ENCODE data around the gene RXRA.

Gene RXRA

GRCh38 chr9:134396258-134396742 lies 70.0 kb downstream of the RXRA start:
- no peaks in the 10 kb centered on the region for H3F3A ChIP-seq (ENCODE audit: insufficient read depth, low read length)
- H3K27ac ChIP-seq (ENCODE audit: low read depth, low read length, poor library complexity, severe bottlenecking): no peak overlapping the region
- H3K9me3 ChIP-seq (ENCODE audit: low read length): peaks cover 8% of the 10 kb centered on the region
- no peaks in the 10 kb centered on the region for H3K79me2 ChIP-seq (ENCODE audit: insufficient read depth, low read length)
- H3K9ac ChIP-seq (ENCODE audit: low read length): no peak overlapping the region
- peaks cover 4% of the 10 kb centered on the region; the same call in 1 of the 2 replicates for H3K27me3 ChIP-seq (ENCODE audit: insufficient read depth, low read length)
- no peak overlapping the region for H2AFZ ChIP-seq (ENCODE audit: low read length)
- H3K4me3 ChIP-seq (ENCODE audit: low read depth, low read length, poor library complexity, severe bottlenecking): no peak overlapping the region
- H4K20me1 ChIP-seq (ENCODE audit: insufficient read depth, low read length): no peaks in the 10 kb centered on the region
- no peaks in the 10 kb centered on the region for H3K4me1 ChIP-seq (ENCODE audit: insufficient read depth, low read length, severe bottlenecking)
- no peaks in the 10 kb centered on the region for H3K36me3 ChIP-seq (ENCODE audit: insufficient read depth, low read length)
- no peak overlapping the region for H3K4me2 ChIP-seq (ENCODE audit: low read length)
- H3K9me2 ChIP-seq (ENCODE audit: low read depth, low read length): no peaks in the 10 kb centered on the region
- TF ChIP-seq CTCF (IDR thresholded peaks at IDR 0.05; ENCODE audit: low read length) (no peak), EZH2 (IDR thresholded peaks at IDR 0.05; ENCODE audit: borderline replicate concordance, low read length) (no peak)

GRCh38 chr9:134396825-134397224 lies 70.6 kb downstream of the RXRA start:
- peaks cover 8% of the 10 kb centered on the region for H3K9me3 ChIP-seq (ENCODE audit: low read length)
- H3K27ac ChIP-seq (ENCODE audit: low read depth, low read length, poor library complexity, severe bottlenecking): no peak overlapping the region
- H4K20me1 ChIP-seq (ENCODE audit: insufficient read depth, low read length): no peaks in the 10 kb centered on the region
- H3K4me3 ChIP-seq (ENCODE audit: low read depth, low read length, poor library complexity, severe bottlenecking): no peak overlapping the region
- H3K27me3 ChIP-seq (ENCODE audit: insufficient read depth, low read length): peaks cover 4% of the 10 kb centered on the region; the same call in 1 of the 2 replicates
- no peak overlapping the region for H3K9ac ChIP-seq (ENCODE audit: low read length)
- H3K4me1 ChIP-seq (ENCODE audit: insufficient read depth, low read length, severe bottlenecking): no peaks in the 10 kb centered on the region
- H3K4me2 ChIP-seq (ENCODE audit: low read length): no peak overlapping the region
- H3K79me2 ChIP-seq (ENCODE audit: insufficient read depth, low read length): no peaks in the 10 kb centered on the region
- H3F3A ChIP-seq (ENCODE audit: insufficient read depth, low read length): no peaks in the 10 kb centered on the region
- H2AFZ ChIP-seq (ENCODE audit: low read length): no peak overlapping the region
- no peaks in the 10 kb centered on the region for H3K36me3 ChIP-seq (ENCODE audit: insufficient read depth, low read length)
- no peaks in the 10 kb centered on the region for H3K9me2 ChIP-seq (ENCODE audit: low read depth, low read length)
- TF ChIP-seq EZH2 (IDR thresholded peaks at IDR 0.05; ENCODE audit: borderline replicate concordance, low read length) (no peak), CTCF (IDR thresholded peaks at IDR 0.05; ENCODE audit: low read length) (no peak)

GRCh38 chr9:134398756-134399155 lies 72.5 kb downstream of the RXRA start:
- Histone ChIP-seq H3K4me1 (ENCODE audit: insufficient read depth, low read length, severe bottlenecking) (no peaks in the 10 kb centered on the region), H3K27ac (ENCODE audit: low read depth, low read length, poor library complexity, severe bottlenecking) (no peak overlapping the region)

More at GRCh38 chr9:134398756-134399155, 72.5 kb downstream of the RXRA start:
- Histone ChIP-seq H3K4me3 (ENCODE audit: low read depth, low read length, poor library complexity, severe bottlenecking) (no peak overlapping the region), H3K4me2 (ENCODE audit: low read length) (no peak overlapping the region), H3K9me3 (ENCODE audit: low read length) (peaks cover 8% of the 10 kb centered on the region), H2AFZ (ENCODE audit: low read length) (no peak overlapping the region), H4K20me1 (ENCODE audit: insufficient read depth, low read length) (no peaks in the 10 kb centered on the region), H3K36me3 (ENCODE audit: insufficient read depth, low read length) (no peaks in the 10 kb centered on the region), H3K79me2 (ENCODE audit: insufficient read depth, low read length) (no peaks in the 10 kb centered on the region), H3K9ac (ENCODE audit: low read length) (no peak overlapping the region), H3K9me2 (ENCODE audit: low read depth, low read length) (no peaks in the 10 kb centered on the region), H3F3A (ENCODE audit: insufficient read depth, low read length) (no peaks in the 10 kb centered on the region), H3K27me3 (ENCODE audit: insufficient read depth, low read length) (peaks cover 4% of the 10 kb centered on the region; the same call in 1 of the 2 replicates)
- TF ChIP-seq CTCF (IDR thresholded peaks at IDR 0.05; ENCODE audit: low read length): no peak
- TF ChIP-seq EZH2 (IDR thresholded peaks at IDR 0.05; ENCODE audit: borderline replicate concordance, low read length): no peak
